Endothelial cell of umbilical vein (primary cell): ENCODE measurements around the gene GFOD1. TPM values are rescaled to one million over a fixed set of nuclear protein-coding genes. Genes with fewer than 3 reads are reported as not detected.

ENCODE experiments used
- BruUV-seq: library from RNA; stranded (reverse); fragments of 400-500 nt; replicated peaks from 2 replicates; lab custom pipeline; 2021; lab: Mats Ljungman, UMichigan
- CTCF ChIA-PET: fragments of 300-600, 350-600 bp; sonication (Branson Sonifier 250); formaldehyde crosslinking; loops from one replicate; lab custom pipeline; 2021; ENCODE audit warnings: antibody characterized with exemption, inconsistent platforms; lab: Charles Lee
- POLR2A ChIA-PET: fragments of 300-600, 350-600 bp; sonication (Branson Sonifier 250); formaldehyde crosslinking; loops from one replicate; lab custom pipeline; 2021; ENCODE audit warnings: antibody characterized with exemption, inconsistent platforms; lab: Charles Lee
- DNase-seq: peaks from one replicate; pipeline ENCODE4 v3.0.0-alpha.2; 2011; ENCODE audit warnings: low read depth, low spot score
- FAIRE-seq: peaks from 2 replicates; lab custom pipeline; 2011; peaks lifted over from hg19 to GRCh38; lab: Jason Lieb, UNC
- H2AFZ ChIP-seq: 2 replicates; pipeline ENCODE4 v1.6.0; 2012; ENCODE audit warnings: low read depth, low read length, control low read depth, inconsistent platforms
- H3K27ac ChIP-seq: 2 replicates; pipeline ENCODE4 v1.5.1; 2011; ENCODE audit warnings: low read depth, mild to moderate bottlenecking, control low read depth, low read length, moderate library complexity; ENCODE audit not compliant: insufficient read depth
- H3K27me3 ChIP-seq, 2 experiments: 2 replicates each; pipeline versions ENCODE4 v1.6.0 to v1.6.1; 2011; ENCODE audit warnings: low read length in 2 of 2, mixed read lengths in 1 of 2; ENCODE audit not compliant: control insufficient read depth in 2 of 2, insufficient read depth in 2 of 2
- H3K36me3 ChIP-seq, 2 experiments: 2 replicates in 1 of 2; 3 replicates in 1 of 2; pipeline ENCODE4 v1.5.1; 2011; ENCODE audit warnings: low read length in 2 of 2, mild to moderate bottlenecking in 1 of 2, moderate library complexity in 1 of 2; ENCODE audit not compliant: control insufficient read depth in 2 of 2, insufficient read depth in 2 of 2; ENCODE audit errors: extremely low read depth in 1 of 2
- H3K4me1 ChIP-seq: 3 replicates; pipeline ENCODE4 v1.5.1; 2011; ENCODE audit warnings: mild to moderate bottlenecking, low read length; ENCODE audit not compliant: control insufficient read depth, insufficient read depth; ENCODE audit errors: extremely low read depth
- H3K4me2 ChIP-seq: 2 replicates; pipeline ENCODE4 v1.6.1; 2011; ENCODE audit warnings: low read length, control low read depth, mixed read lengths; ENCODE audit not compliant: insufficient read depth
- H3K4me3 ChIP-seq, 3 experiments: fragments of 200-600 bp in 1 of 3; sonication (generic), shearing (Covaris generic) in 1 of 3; replicated peaks in 1 of 3; 2 replicates each; pipeline ENCODE4 v1.5.1; 2011 to 2016; ENCODE audit warnings: control low read depth in 3 of 3, low read length in 3 of 3, mild to moderate bottlenecking in 2 of 3, inconsistent platforms in 1 of 3, low read depth in 1 of 3, moderate library complexity in 1 of 3; ENCODE audit not compliant: insufficient read depth in 1 of 3
- H3K79me2 ChIP-seq: 2 replicates; pipeline ENCODE4 v1.6.0; 2012; ENCODE audit warnings: low read length, inconsistent platforms; ENCODE audit not compliant: control insufficient read depth, insufficient read depth
- H3K9ac ChIP-seq: replicated peaks from 2 replicates; pipeline ENCODE3; 2011; ENCODE audit warnings: low read length, control low read depth; ENCODE audit not compliant: insufficient read depth; ENCODE audit errors: extremely low read depth
- H3K9me1 ChIP-seq: replicated peaks from 3 replicates; pipeline ENCODE4 v1.6.0; 2011; ENCODE audit warnings: mild to moderate bottlenecking, low read length; ENCODE audit not compliant: control insufficient read depth, insufficient read depth; ENCODE audit errors: extremely low read depth
- H3K9me3 ChIP-seq: replicated peaks from 2 replicates; pipeline ENCODE4 v1.5.1; 2012; ENCODE audit warnings: low read length, inconsistent platforms; ENCODE audit not compliant: control insufficient read depth, insufficient read depth
- H4K20me1 ChIP-seq: replicated peaks from 2 replicates; pipeline ENCODE3; 2011; ENCODE audit warnings: mild to moderate bottlenecking, low read length; ENCODE audit not compliant: control insufficient read depth, insufficient read depth; ENCODE audit errors: extremely low read depth
- CTCF ChIP-seq, 2 donors: IDR thresholded peaks; 1 replicate in 1 of 2; 2 replicates in 1 of 2; pipeline ENCODE4 v1.5.1; 2011; ENCODE audit warnings: low read length in 2 of 2, mild to moderate bottlenecking in 2 of 2, moderate library complexity in 2 of 2, control low read depth in 1 of 2, inconsistent platforms in 1 of 2, low read depth in 1 of 2; ENCODE audit not compliant: insufficient read depth in 1 of 2; ENCODE audit errors: extremely low read depth in 1 of 2
- EZH2 ChIP-seq: IDR thresholded peaks from 2 replicates; pipeline ENCODE4 v1.6.1; 2012; ENCODE audit warnings: borderline replicate concordance, low read depth, mild to moderate bottlenecking, moderate library complexity, low read length, inconsistent platforms; ENCODE audit not compliant: severe bottlenecking
- FOS ChIP-seq: IDR thresholded peaks from 2 replicates; pipeline ENCODE4 v1.6.1; 2011; ENCODE audit warnings: mild to moderate bottlenecking, low read length, moderate library complexity, borderline replicate concordance; ENCODE audit not compliant: insufficient read depth
- GATA2 ChIP-seq: IDR thresholded peaks from 2 replicates; pipeline ENCODE4 v1.7.0; 2011; ENCODE audit warnings: low read depth, mild to moderate bottlenecking, moderate library complexity, mixed read lengths, low read length; ENCODE audit not compliant: insufficient read length, insufficient read depth
- JUN ChIP-seq: IDR thresholded peaks from 2 replicates; pipeline ENCODE4 v1.6.1; 2011; ENCODE audit warnings: borderline replicate concordance, low read depth; ENCODE audit not compliant: insufficient read length, insufficient read depth
- MYC ChIP-seq: IDR thresholded peaks from one replicate; pipeline ENCODE4 v1.6.1; 2011; ENCODE audit warnings: mild to moderate bottlenecking, low read depth, low read length
- POLR2A ChIP-seq: IDR thresholded peaks from 2 replicates; pipeline ENCODE4 v1.6.1; 2012; ENCODE audit warnings: low read depth, mild to moderate bottlenecking, control low read depth, low read length
- POLR2AphosphoS5 ChIP-seq: IDR thresholded peaks from 2 replicates; pipeline ENCODE4 v1.6.1; 2012; ENCODE audit warnings: low read depth, mild to moderate bottlenecking, control low read depth, low read length, moderate library complexity; ENCODE audit not compliant: insufficient read depth
- dilution Hi-C: fragments of 300-500 bp; cut with MboI; formaldehyde crosslinking; loops from one replicate; pipeline ENCODE4 v1.15.0; 2019; ENCODE audit warnings: low sequenced_read_pairs; ENCODE audit not compliant: extremely low pct_ligation_motif_present
- intact Hi-C: fragments of 100-400 bp; cut with micrococcal nuclease; formaldehyde crosslinking; loops from one replicate; pipeline ENCODE4 v1.10.0; 2022
- polyA plus RNA-seq, 4 experiments: library from polyadenylated mRNA; depleted of rRNA in 3 of 4; stranded (reverse) in 3 of 4; unstranded in 1 of 4; fragments of >200 nt; gene quantifications; 2 replicates each; pipeline versions ENCODE4 v1.2.1 to v1.2.3, GENCODE V29; 2011 to 2012; ENCODE audit warnings: missing spikeins in 1 of 4
- total RNA-seq: library from RNA; stranded (reverse); gene quantifications from 2 replicates; pipeline ENCODE4 v1.2.3, GENCODE V29; 2021
- TF ChIP-seq, protein P1 (sequence below): IDR thresholded peaks from 2 replicates; pipeline ENCODE4 v1.6.1; 2011; ENCODE audit not compliant: insufficient read depth, insufficient read length

The GFOD1 gene
- total and polyA plus RNA-seq, 2 donors (not counting 3 experiments of a cell fraction or from before 2014, with no cell fraction given) = 12.1 to 24.1 TPM

DNA sequence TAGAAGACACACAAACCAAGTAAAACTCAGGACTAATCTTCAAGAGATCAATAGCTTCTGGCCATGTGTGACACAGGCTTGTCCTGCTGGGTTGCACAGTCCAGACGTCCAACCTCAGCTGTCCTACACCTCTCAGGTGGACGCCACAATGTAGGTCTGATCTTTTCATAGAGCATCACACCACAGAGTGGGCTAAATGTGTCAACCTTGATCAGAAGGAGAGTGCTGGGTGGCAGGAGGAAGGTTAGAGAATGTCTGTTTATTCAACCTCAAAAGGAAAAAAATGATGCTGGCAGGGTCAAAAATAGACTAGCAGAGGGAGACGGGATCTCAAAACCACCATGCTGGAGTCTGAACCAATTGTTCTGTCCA, 41.7 kb downstream of the GFOD1 start:
- intact Hi-C loops (loop anchor here (2.0 to 5.0 kb wide), 2 partner anchors 51 to 92 kb away; no protein-coding TSS in a partner anchor), dilution Hi-C loops (no loop called here)
- no TSS peak for BruUV-seq
- no peak overlapping the region for H2AFZ ChIP-seq
- H3K4me3 ChIP-seq = no peak overlapping the region
- FAIRE-seq (no peak), DNase-seq (no peak)
- no peaks in the 10 kb centered on the region for H3K79me2 ChIP-seq
- no peak overlapping the region for H3K27ac ChIP-seq
- H3K9ac ChIP-seq = no peak overlapping the region
- H3K4me2 ChIP-seq = no peak overlapping the region
- ChIA-PET CTCF (interaction anchor here (0.8 to 1.9 kb wide), 3 partner anchors 10 to 129 kb away, joined by 3 to 4 read pairs (median 4); partner anchors contain the start of gene SIRT5), POLR2A (no interaction called here)
- peaks cover 24% of the 10 kb centered on the region for H3K4me1 ChIP-seq
- TF ChIP-seq MYC (no peak), EZH2 (no peak), FOS (no peak), CTCF (IDR thresholded peaks at IDR 0.05; ENCODE audit: extremely low read depth in 1 of 2, insufficient read depth in 1 of 2, low read depth in 1 of 2, low read length in 2 of 2) (no peak), GATA2 (no peak), POLR2A (no peak), JUN (no peak), POLR2AphosphoS5 (no peak)
- TF ChIP-seq, protein P1, sequence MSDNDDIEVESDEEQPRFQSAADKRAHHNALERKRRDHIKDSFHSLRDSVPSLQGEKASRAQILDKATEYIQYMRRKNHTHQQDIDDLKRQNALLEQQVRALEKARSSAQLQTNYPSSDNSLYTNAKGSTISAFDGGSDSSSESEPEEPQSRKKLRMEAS = no peak
- no peaks in the 10 kb centered on the region for H3K9me3 ChIP-seq
- no peaks in the 10 kb centered on the region for H3K9me1 ChIP-seq
- no peaks in the 10 kb centered on the region for H4K20me1 ChIP-seq
- H3K36me3 ChIP-seq = no peaks in the 10 kb centered on the region
- H3K27me3 ChIP-seq = no peaks in the 10 kb centered on the region
